ENCODE data around the gene GPC3. TPM values are rescaled to one million over a fixed set of nuclear protein-coding genes. Genes with fewer than 3 reads are reported as not detected.

Gene GPC3
- polyA plus RNA-seq, 2 of the 4 experiments (the other 2 are of a cell fraction): not detected

GRCh38 chrX:133923113-133923512, 62.3 kb downstream of the GPC3 start:
- Histone ChIP-seq H3K9me3 (no peaks in the 10 kb centered on the region), H3K27ac (no peak overlapping the region), H3K4me3 (no peak overlapping the region), H3K4me2 (no peak overlapping the region), H3K4me1 (no peaks in the 10 kb centered on the region)
- DNase-seq (ENCODE audit: low read depth in 1 of 2, low spot score in 1 of 2) (no peak), FAIRE-seq (no peak), ATAC-seq (no peak)
- 48% methylated on average over 5 of the region's 5 CpGs for WGBS (ENCODE audit: missing lambda C conversion rate)
- ChIA-PET CTCF (interaction anchor here (0.7 to 1.5 kb wide), 3 partner anchors 13 to 170 kb away, joined by 3 to 8 read pairs (median 3); no protein-coding TSS in a partner anchor), POLR2A (no interaction called here)
- TF ChIP-seq, protein P1, sequence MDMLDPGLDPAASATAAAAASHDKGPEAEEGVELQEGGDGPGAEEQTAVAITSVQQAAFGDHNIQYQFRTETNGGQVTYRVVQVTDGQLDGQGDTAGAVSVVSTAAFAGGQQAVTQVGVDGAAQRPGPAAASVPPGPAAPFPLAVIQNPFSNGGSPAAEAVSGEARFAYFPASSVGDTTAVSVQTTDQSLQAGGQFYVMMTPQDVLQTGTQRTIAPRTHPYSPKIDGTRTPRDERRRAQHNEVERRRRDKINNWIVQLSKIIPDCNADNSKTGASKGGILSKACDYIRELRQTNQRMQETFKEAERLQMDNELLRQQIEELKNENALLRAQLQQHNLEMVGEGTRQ (IDR thresholded peaks at IDR 0.05): no peak
- TF ChIP-seq FOSL2 (IDR thresholded peaks at IDR 0.05) (no peak), FOSL2 (CRISPR knock-in tag; IDR thresholded peaks at IDR 0.05) (no peak), ZNF302 (CRISPR knock-in tag; IDR thresholded peaks at IDR 0.05) (no peak), ZC3H11A (IDR thresholded peaks at IDR 0.05) (no peak), ZSCAN20 (CRISPR knock-in tag; IDR thresholded peaks at IDR 0.05) (no peak), HEYL (CRISPR knock-in tag; IDR thresholded peaks at IDR 0.05) (no peak), CEBPB (IDR thresholded peaks at IDR 0.05) (no peak), PBX3 (IDR thresholded peaks at IDR 0.05) (no peak), CBX2 (IDR thresholded peaks at IDR 0.05; ENCODE audit: borderline replicate concordance, low read depth) (no peak), POLR2AphosphoS2 (conservative IDR thresholded peaks at IDR 0.05; ENCODE audit: low read length) (no peak), RFX5 (IDR thresholded peaks at IDR 0.05) (no peak), ESRRA (IDR thresholded peaks at IDR 0.05; ENCODE audit: borderline replicate concordance, low read length) (no peak), JUNB (IDR thresholded peaks at IDR 0.05) (no peak), TFCP2L1 (CRISPR knock-in tag; IDR thresholded peaks at IDR 0.05) (no peak), RNF2 (IDR thresholded peaks at IDR 0.05; ENCODE audit: borderline replicate concordance, low read depth) (no peak), POLR2A (IDR thresholded peaks at IDR 0.05; ENCODE audit: low read length) (no peak)
- TF ChIP-seq, protein P2, sequence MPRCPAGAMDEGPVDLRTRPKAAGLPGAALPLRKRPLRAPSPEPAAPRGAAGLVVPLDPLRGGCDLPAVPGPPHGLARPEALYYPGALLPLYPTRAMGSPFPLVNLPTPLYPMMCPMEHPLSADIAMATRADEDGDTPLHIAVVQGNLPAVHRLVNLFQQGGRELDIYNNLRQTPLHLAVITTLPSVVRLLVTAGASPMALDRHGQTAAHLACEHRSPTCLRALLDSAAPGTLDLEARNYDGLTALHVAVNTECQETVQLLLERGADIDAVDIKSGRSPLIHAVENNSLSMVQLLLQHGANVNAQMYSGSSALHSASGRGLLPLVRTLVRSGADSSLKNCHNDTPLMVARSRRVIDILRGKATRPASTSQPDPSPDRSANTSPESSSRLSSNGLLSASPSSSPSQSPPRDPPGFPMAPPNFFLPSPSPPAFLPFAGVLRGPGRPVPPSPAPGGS (IDR thresholded peaks at IDR 0.05): no peak
- TF ChIP-seq, protein P3, sequence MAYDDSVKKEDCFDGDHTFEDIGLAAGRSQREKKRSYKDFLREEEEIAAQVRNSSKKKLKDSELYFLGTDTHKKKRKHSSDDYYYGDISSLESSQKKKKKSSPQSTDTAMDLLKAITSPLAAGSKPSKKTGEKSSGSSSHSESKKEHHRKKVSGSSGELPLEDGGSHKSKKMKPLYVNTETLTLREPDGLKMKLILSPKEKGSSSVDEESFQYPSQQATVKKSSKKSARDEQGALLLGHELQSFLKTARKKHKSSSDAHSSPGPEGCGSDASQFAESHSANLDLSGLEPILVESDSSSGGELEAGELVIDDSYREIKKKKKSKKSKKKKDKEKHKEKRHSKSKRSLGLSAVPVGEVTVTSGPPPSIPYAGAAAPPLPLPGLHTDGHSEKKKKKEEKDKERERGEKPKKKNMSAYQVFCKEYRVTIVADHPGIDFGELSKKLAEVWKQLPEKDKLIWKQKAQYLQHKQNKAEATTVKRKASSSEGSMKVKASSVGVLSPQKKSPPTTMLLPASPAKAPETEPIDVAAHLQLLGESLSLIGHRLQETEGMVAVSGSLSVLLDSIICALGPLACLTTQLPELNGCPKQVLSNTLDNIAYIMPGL (CRISPR knock-in tag; IDR thresholded peaks at IDR 0.05; ENCODE audit: borderline replicate concordance): no peak

DNA sequence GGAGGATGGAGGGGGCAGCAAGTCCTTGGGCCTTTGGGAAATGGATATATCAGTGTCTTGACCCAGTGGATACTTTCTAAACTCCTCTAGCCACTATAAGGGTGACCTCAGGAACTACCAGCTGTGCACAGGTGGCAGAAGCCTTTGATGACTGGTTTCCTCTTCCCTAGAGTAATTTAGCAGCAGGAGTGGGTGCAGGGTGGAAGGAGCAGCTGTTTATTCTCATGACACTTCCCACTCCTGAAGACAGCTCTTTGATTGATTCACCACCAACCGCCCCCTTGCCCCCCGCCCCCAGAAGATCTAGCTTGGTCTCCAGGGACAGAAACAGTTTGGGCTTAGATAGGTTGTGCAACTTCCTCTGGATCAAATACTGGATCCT, 63.0 kb downstream of the GPC3 start:
- no peak for TF ChIP-seq SMC3 (IDR thresholded peaks at IDR 0.05)
- TF ChIP-seq POLR2A (IDR thresholded peaks at IDR 0.05; ENCODE audit: low read length): no peak
- TF ChIP-seq MAX (IDR thresholded peaks at IDR 0.05): no peak
- TF ChIP-seq FOSL2 (IDR thresholded peaks at IDR 0.05): no peak
- no peak for TF ChIP-seq FOSL2 (CRISPR knock-in tag; IDR thresholded peaks at IDR 0.05)
- TF ChIP-seq CEBPB (IDR thresholded peaks at IDR 0.05): no peak
- no peak for TF ChIP-seq ZFP36 (IDR thresholded peaks at IDR 0.05; ENCODE audit: borderline replicate concordance, partially characterized antibody)
- FAIRE-seq (no peak), ATAC-seq (no peak), DNase-seq (ENCODE audit: low read depth in 1 of 2, low spot score in 1 of 2) (no peak)
- no peaks in the 10 kb centered on the region for H3K9me3 ChIP-seq
- ChIA-PET POLR2A (no interaction called here), CTCF (interaction anchor here (0.6 to 2.0 kb wide), 8 partner anchors 9 to 133 kb away, joined by 3 to 8 read pairs (median 4); no protein-coding TSS in a partner anchor)
- no peak overlapping the region for H3K27ac ChIP-seq
- H3K4me3 ChIP-seq: no peak overlapping the region
- 40% methylated on average over 1 of the region's 2 CpGs for WGBS (ENCODE audit: missing lambda C conversion rate)
- no peaks in the 10 kb centered on the region for H3K4me1 ChIP-seq
- H3K4me2 ChIP-seq: no peak overlapping the region
